ENCODE results near the gene ZFP92.

DNA sequence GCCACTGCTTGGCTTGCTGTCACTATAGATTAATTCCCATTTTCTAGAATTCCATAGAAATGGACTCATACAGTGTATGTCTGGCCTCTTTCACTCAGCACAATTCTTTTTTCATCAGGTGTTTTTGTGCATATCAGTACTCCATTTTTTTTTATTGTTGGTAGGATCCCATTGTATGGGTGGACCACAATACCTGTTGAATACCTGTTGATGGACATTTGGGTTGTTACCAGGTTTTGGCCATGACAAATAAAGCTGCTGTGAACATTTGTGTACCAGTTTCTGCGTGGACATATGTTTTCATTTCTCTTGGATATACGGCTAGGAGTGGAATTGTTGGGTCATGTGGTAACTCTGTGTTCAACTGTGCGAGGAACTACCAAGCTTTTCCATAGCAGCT lies 14.9 kb downstream of the ZFP92 start:
- TF ChIP-seq EZH2 (optimal IDR thresholded peaks at IDR 0.05; ENCODE audit: low read depth, low read length): no peak
- TF ChIP-seq CTCF (IDR thresholded peaks at IDR 0.05; ENCODE audit: low read length): no peak
- no peak for TF ChIP-seq EZH2phosphoT487 (IDR thresholded peaks at IDR 0.05; ENCODE audit: low read length)

Data from MM.1S (cell line).